ENCODE measurements around the gene ZNF160.

GRCh38 chr19:53112286-53112685 is 9.1 kb upstream of the ZNF160 start:
- no peak for TF ChIP-seq CTCF (IDR thresholded peaks at IDR 0.05)
- no peak for TF ChIP-seq EP300 (IDR thresholded peaks at IDR 0.05)
